AG04450 (cell line): Measurements from ENCODE around the gene PTPRG. TPM values are rescaled to one million over a fixed set of nuclear protein-coding genes. Genes with fewer than 3 reads are reported as not detected.

ENCODE experiments used
- CTCF ChIA-PET: fragments of 300-600, 350-600 bp; formaldehyde crosslinking; extraction: SDS; loops from one replicate; lab custom pipeline; 2022; ENCODE audit warnings: antibody characterized with exemption, inconsistent platforms; lab: Charles Lee
- POLR2A ChIA-PET: fragments of 350-600 bp; formaldehyde crosslinking; extraction: SDS; loops from one replicate; lab custom pipeline; 2021; ENCODE audit warnings: antibody characterized with exemption, inconsistent platforms; lab: Yijun Ruan, JAX
- DNase-seq: peaks from one replicate; pipeline ENCODE4 v3.0.0-alpha.2; 2011; ENCODE audit warnings: low read depth, low spot score
- H3K27ac ChIP-seq: one replicate; pipeline ENCODE4 v1.5.1; 2012; ENCODE audit warnings: low read depth, low read length, control low read depth
- H3K27me3 ChIP-seq: one replicate; pipeline ENCODE4 v1.6.0; 2012; ENCODE audit warnings: low read length; ENCODE audit not compliant: control insufficient read depth, insufficient read depth
- H3K4me3 ChIP-seq: 2 replicates; pipeline ENCODE4 v1.5.1; 2011; ENCODE audit warnings: mild to moderate bottlenecking, low read depth, low read length, control low read depth
- H3K9me3 ChIP-seq: 2 replicates; pipeline ENCODE4 v1.5.1; 2012; ENCODE audit warnings: low read length; ENCODE audit not compliant: control insufficient read depth, insufficient read depth
- polyA plus RNA-seq: library from polyadenylated mRNA; depleted of rRNA; stranded (reverse); fragments of >200 nt; gene quantifications from 2 replicates; pipeline ENCODE4 v1.2.3, GENCODE V29; 2011
- TF ChIP-seq, protein P1 (sequence below): IDR thresholded peaks from 2 replicates; pipeline ENCODE4 v1.5.1; 2011; ENCODE audit warnings: low read depth, low read length, control low read depth, inconsistent platforms

PTPRG gene
- polyA plus RNA-seq, 1 experiment, result 26.5 TPM

- ChIA-PET POLR2A (interaction anchor here (1.0 kb wide), 1 partner anchor 12 kb away, joined by 4 read pairs; no protein-coding TSS in a partner anchor), CTCF (no interaction called here)
- Histone ChIP-seq H3K27ac (no peak overlapping the region), H3K27me3 (no peaks in the 10 kb centered on the region), H3K9me3 (peaks cover 4% of the 10 kb centered on the region; the same call in 1 of the 2 replicates), H3K4me3 (no peak overlapping the region)
- TF ChIP-seq, protein P1, sequence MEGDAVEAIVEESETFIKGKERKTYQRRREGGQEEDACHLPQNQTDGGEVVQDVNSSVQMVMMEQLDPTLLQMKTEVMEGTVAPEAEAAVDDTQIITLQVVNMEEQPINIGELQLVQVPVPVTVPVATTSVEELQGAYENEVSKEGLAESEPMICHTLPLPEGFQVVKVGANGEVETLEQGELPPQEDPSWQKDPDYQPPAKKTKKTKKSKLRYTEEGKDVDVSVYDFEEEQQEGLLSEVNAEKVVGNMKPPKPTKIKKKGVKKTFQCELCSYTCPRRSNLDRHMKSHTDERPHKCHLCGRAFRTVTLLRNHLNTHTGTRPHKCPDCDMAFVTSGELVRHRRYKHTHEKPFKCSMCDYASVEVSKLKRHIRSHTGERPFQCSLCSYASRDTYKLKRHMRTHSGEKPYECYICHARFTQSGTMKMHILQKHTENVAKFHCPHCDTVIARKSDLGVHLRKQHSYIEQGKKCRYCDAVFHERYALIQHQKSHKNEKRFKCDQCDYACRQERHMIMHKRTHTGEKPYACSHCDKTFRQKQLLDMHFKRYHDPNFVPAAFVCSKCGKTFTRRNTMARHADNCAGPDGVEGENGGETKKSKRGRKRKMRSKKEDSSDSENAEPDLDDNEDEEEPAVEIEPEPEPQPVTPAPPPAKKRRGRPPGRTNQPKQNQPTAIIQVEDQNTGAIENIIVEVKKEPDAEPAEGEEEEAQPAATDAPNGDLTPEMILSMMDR, result no peak
- no peak for DNase-seq
Measured at GRCh38 chr3:61646851-61647525, 85.6 kb downstream of the PTPRG start.

- CTCF ChIA-PET, result no interaction called here
Measured at GRCh38 chr3:61648481-61648880, 87.1 kb downstream of the PTPRG start.

GRCh38 chr3:61649381-61650170, 88.2 kb downstream of the PTPRG start:
- POLR2A ChIA-PET, result interaction anchor here (1.2 kb wide), 1 partner anchor 21 kb away, joined by 4 read pairs; no protein-coding TSS in a partner anchor
- H3K4me3 ChIP-seq, result no peak overlapping the region
- DNase-seq, result no peak
- H3K9me3 ChIP-seq, result peaks cover 4% of the 10 kb centered on the region; the same call in 1 of the 2 replicates
- H3K27ac ChIP-seq, result no peak overlapping the region
- no peaks in the 10 kb centered on the region for H3K27me3 ChIP-seq
- CTCF ChIA-PET, result no interaction called here
- TF ChIP-seq, protein P1, result no peak

More at GRCh38 chr3:61648481-61648880, 87.1 kb downstream of the PTPRG start:
- Histone ChIP-seq H3K9me3 (peaks cover 4% of the 10 kb centered on the region; the same call in 1 of the 2 replicates), H3K27me3 (no peaks in the 10 kb centered on the region), H3K4me3 (no peak overlapping the region), H3K27ac (no peak overlapping the region)
- POLR2A ChIA-PET, result no interaction called here
- TF ChIP-seq, protein P1, result no peak
- DNase-seq, result no peak

DNA sequence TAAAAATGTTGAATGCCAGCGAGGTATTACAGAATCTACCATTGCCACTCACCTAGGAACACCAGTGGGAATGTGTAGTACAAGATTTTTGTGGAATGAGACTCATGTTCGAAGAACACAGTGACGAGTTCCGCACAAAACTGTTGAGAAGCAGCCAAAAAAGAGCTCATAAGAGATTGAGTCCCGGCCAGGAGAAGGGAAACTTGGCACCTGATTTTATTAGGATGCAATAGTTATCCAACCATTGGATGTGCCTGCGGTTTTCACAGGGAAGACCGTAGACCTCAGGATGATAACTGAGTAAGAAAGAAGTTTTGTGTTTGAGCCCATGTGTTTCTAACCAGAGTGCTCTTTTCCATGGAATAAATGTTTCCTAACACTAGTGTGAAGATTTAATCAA, 88.9 kb downstream of the PTPRG start:
- POLR2A ChIA-PET, result interaction anchor here (1.2 kb wide), 1 partner anchor 22 kb away, joined by 4 read pairs; no protein-coding TSS in a partner anchor
- TF ChIP-seq, protein P1, result no peak
- CTCF ChIA-PET, result no interaction called here

More for the DNA sequence above, 88.9 kb downstream of the PTPRG start:
- Histone ChIP-seq H3K27ac (no peak overlapping the region), H3K4me3 (no peak overlapping the region), H3K27me3 (no peaks in the 10 kb centered on the region), H3K9me3 (peaks cover 2% of the 10 kb centered on the region; the same call in 1 of the 2 replicates)
- no peak for DNase-seq
